Type B pancreatic cell (in vitro differentiated cells): ENCODE measurements around the gene GPR171. TPM values are rescaled to one million over a fixed set of nuclear protein-coding genes. Genes with fewer than 3 reads are reported as not detected.

Source experiments
- DNase-seq: peaks from one replicate; pipeline ENCODE4 v3.0.0; 2021; ENCODE audit warnings: mixed read lengths; ENCODE audit not compliant: unreplicated experiment; ENCODE audit errors: extremely low spot score
- H3K27ac Mint-ChIP-seq: 2 replicates; pipeline ENCODE4 v1.8.0; 2021; ENCODE audit warnings: mild to moderate bottlenecking, mixed read lengths
- H3K27me3 Mint-ChIP-seq: 2 replicates; pipeline ENCODE4 v1.8.0; 2021; ENCODE audit warnings: mixed read lengths
- H3K36me3 Mint-ChIP-seq: 2 replicates; pipeline ENCODE4 v1.8.0; 2021; ENCODE audit warnings: mixed read lengths
- H3K4me1 Mint-ChIP-seq: one replicate; pipeline ENCODE4 v1.8.0; 2021; ENCODE audit warnings: mixed read lengths; ENCODE audit not compliant: unreplicated experiment
- H3K4me3 Mint-ChIP-seq: 2 replicates; pipeline ENCODE4 v1.8.0; 2021; ENCODE audit warnings: mild to moderate bottlenecking, mixed read lengths
- H3K9me3 Mint-ChIP-seq: 2 replicates; pipeline ENCODE4 v1.8.0; 2021; ENCODE audit warnings: mixed read lengths
- total RNA-seq: library from RNA; stranded (reverse); gene quantifications from 2 replicates; pipeline ENCODE4 v1.2.1, GENCODE V29; 2021; ENCODE audit warnings: low replicate concordance
- TF ChIP-seq, protein P1 (sequence below): fragments of 200-600 bp; sonication (generic); conservative IDR thresholded peaks from 2 replicates; pipeline ENCODE4 v1.5.0; 2021; ENCODE audit warnings: antibody characterized with exemption, mild to moderate bottlenecking

The GPR171 gene
- total RNA-seq, 1 donor from 2014 or later = not detected

- TF ChIP-seq, protein P1, sequence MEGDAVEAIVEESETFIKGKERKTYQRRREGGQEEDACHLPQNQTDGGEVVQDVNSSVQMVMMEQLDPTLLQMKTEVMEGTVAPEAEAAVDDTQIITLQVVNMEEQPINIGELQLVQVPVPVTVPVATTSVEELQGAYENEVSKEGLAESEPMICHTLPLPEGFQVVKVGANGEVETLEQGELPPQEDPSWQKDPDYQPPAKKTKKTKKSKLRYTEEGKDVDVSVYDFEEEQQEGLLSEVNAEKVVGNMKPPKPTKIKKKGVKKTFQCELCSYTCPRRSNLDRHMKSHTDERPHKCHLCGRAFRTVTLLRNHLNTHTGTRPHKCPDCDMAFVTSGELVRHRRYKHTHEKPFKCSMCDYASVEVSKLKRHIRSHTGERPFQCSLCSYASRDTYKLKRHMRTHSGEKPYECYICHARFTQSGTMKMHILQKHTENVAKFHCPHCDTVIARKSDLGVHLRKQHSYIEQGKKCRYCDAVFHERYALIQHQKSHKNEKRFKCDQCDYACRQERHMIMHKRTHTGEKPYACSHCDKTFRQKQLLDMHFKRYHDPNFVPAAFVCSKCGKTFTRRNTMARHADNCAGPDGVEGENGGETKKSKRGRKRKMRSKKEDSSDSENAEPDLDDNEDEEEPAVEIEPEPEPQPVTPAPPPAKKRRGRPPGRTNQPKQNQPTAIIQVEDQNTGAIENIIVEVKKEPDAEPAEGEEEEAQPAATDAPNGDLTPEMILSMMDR = peak; percentile 78
- Mint-ChIP-seq H3K4me1 (peaks cover 4% of the 10 kb centered on the region), H3K27me3 (no peaks in the 10 kb centered on the region), H3K4me3 (no peak overlapping the region), H3K27ac (no peak overlapping the region), H3K9me3 (no peaks in the 10 kb centered on the region), H3K36me3 (peaks cover 5% of the 10 kb centered on the region)
- DNase-seq = no peak
These were observed 46.3 kb downstream of the GPR171 start for GRCh38 chr3:151156618-151157216.

DNA sequence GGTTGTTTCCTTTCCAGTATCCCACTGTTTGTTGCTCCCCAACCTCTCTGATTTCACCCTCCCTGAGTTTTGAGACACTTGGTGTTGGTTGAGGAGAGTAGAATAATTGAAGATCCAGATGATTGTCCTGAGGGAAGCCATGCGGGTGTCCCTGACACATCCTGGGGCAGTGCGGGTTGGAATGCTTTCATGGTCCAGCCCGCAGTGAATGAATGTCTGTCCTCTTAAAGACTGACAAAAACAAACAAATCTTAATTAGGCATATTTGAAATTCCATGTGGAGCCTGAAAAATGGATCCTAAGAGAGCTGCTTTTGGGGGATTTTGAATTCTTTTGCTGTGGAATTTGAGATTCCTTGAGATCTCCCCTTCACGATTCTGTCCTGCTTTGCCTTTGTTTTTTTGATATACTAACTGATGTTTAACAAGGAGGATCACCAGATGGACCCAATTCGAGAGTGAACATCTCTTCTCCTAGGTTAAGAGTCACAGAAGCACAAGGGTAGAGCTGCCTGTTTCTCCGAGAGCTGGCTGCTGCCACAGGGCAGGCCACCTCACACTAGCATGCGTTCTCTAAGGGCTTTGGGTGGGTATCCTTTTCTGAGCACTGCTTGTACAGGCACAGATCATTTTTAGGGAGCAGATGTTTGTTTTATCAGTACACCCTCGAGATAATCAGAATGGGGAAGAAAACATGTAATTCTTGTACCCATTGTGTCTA, 47.4 kb downstream of the GPR171 start:
- H3K4me1 Mint-ChIP-seq = peaks cover 4% of the 10 kb centered on the region
- H3K4me3 Mint-ChIP-seq = no peak overlapping the region
- no peak for DNase-seq
- peaks cover 5% of the 10 kb centered on the region for H3K36me3 Mint-ChIP-seq
- no peaks in the 10 kb centered on the region for H3K27me3 Mint-ChIP-seq
- no peaks in the 10 kb centered on the region for H3K9me3 Mint-ChIP-seq
- no peak overlapping the region for H3K27ac Mint-ChIP-seq
- TF ChIP-seq, protein P1 = no peak

DNA sequence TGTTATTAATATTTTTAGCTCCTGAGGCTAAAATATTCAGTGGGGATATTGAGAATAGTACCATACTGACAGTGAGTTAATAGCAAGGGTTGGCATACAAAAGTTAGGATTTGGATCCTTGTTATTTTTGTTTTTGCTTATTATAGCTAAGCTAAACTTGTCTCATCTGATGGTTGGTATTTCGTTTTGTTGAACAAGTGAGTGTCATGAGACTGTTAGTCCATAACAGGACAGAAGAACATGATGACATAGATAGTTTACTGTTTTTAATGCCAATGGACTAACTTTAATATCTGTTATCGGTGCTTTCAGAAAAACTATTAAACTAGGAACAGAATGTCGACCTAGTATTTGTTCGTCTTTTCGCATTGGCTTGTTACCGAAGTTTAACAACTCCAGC, 48.5 kb downstream of the GPR171 start:
- no peaks in the 10 kb centered on the region for H3K9me3 Mint-ChIP-seq
- TF ChIP-seq, protein P1 = no peak
- H3K27ac Mint-ChIP-seq = no peak overlapping the region
- H3K27me3 Mint-ChIP-seq = no peaks in the 10 kb centered on the region
- H3K4me3 Mint-ChIP-seq = no peak overlapping the region
- H3K4me1 Mint-ChIP-seq = peaks cover 4% of the 10 kb centered on the region
- no peak for DNase-seq
- peaks cover 5% of the 10 kb centered on the region for H3K36me3 Mint-ChIP-seq

- no peaks in the 10 kb centered on the region for H3K27me3 Mint-ChIP-seq
- no peak overlapping the region for H3K27ac Mint-ChIP-seq
- H3K4me3 Mint-ChIP-seq = no peak overlapping the region
- no peak for DNase-seq
- H3K4me1 Mint-ChIP-seq = peaks cover 4% of the 10 kb centered on the region
- no peaks in the 10 kb centered on the region for H3K36me3 Mint-ChIP-seq
- H3K9me3 Mint-ChIP-seq = no peaks in the 10 kb centered on the region
- TF ChIP-seq, protein P1 = no peak
These were observed 50.4 kb downstream of the GPR171 start for GRCh38 chr3:151152455-151153079.

Other genes with a start within 250 kb of the GPR171 start
- gene CLRN1, start 230.5 kb downstream of the GPR171 start, total RNA-seq = not detected in 2 replicates
- 3.2 and 6.4 TPM in 2 replicates for gene MED12L, start 117.6 kb downstream of the GPR171 start, total RNA-seq
- gene P2RY14, start 75.3 kb upstream of the GPR171 start, total RNA-seq = 0.14 and 0.60 TPM in 2 replicates
- 5.5 and 28.9 TPM in 2 replicates for gene GPR87, start 113.6 kb upstream of the GPR171 start, total RNA-seq
- not detected in 2 replicates for gene P2RY13, start 126.3 kb upstream of the GPR171 start, total RNA-seq
- not detected in 2 replicates for gene P2RY12, start 181.5 kb upstream of the GPR171 start, total RNA-seq